ENCODE results near the gene CLBA1.

The CLBA1 gene

DNA sequence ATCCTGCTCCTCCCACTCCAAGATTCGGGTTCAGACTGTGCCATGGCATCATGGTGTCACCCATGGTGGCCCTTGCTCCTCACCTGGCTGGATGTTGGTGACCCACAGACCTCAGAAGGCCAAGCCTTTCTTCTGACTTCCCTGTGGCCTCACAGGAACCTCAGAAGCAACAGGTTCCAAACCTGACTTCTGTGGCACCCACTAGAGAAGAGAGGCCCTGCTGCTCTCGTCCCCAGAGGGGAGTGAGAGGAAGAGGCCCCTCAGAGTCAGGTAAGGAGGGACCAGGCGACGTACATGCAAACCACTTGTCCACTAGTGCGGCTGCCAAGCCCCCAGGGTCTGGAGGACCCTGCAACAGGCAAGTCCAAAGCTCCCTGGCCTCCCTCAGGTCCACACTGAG, 10.4 kb downstream of the CLBA1 start:
- Histone ChIP-seq H3K4me1 (ENCODE audit: control insufficient read depth, insufficient read depth, low read length) (no peaks in the 10 kb centered on the region), H3K36me3 (ENCODE audit: control insufficient read depth in 2 of 2, insufficient read depth in 2 of 2, low read length in 2 of 2) (peaks cover 6 to 22% of the 10 kb centered on the region in 2 donors), H3K9ac (ENCODE audit: low read length in 2 of 2) (no peak overlapping the region), H3K27me3 (ENCODE audit: control insufficient read depth in 1 of 2, insufficient read depth in 2 of 2, low read length in 2 of 2) (no peaks in the 10 kb centered on the region), H3K4me3 (ENCODE audit: low read length in 2 of 2) (no peak overlapping the region), H3K9me3 (ENCODE audit: control insufficient read depth in 2 of 2, low read length in 2 of 2) (no peaks in the 10 kb centered on the region), H3K27ac (ENCODE audit: low read length) (no peak overlapping the region)

DNA sequence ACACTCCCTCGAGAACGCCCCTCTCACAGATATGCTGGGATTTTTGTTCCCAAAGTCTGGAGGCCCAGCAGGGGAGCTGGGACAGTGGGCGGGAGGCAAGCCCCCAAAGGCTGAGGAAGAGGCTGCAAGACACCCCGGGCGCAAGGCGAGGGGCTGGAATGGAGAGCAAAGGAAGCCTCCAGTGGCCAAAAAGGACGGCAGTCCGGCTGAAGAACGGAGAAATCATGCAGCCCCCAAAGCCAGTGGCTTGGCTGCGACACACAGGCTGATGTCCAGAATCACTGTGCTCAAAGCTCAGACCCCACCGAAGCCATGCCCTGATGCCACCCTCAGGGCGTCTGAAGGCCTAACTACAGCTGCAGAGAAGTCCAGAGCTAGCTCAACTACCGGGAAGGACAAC, 10.9 kb downstream of the CLBA1 start:
- no peaks in the 10 kb centered on the region for H3K9me3 ChIP-seq (ENCODE audit: control insufficient read depth in 2 of 2, low read length in 2 of 2)
- no peaks in the 10 kb centered on the region for H3K27me3 ChIP-seq (ENCODE audit: control insufficient read depth in 1 of 2, insufficient read depth in 2 of 2, low read length in 2 of 2)
- H3K27ac ChIP-seq (ENCODE audit: low read length), result no peak overlapping the region
- no peak overlapping the region for H3K9ac ChIP-seq (ENCODE audit: low read length in 2 of 2)
- H3K4me3 ChIP-seq (ENCODE audit: low read length in 2 of 2), result no peak overlapping the region
- no peaks in the 10 kb centered on the region for H3K4me1 ChIP-seq (ENCODE audit: control insufficient read depth, insufficient read depth, low read length)
- peaks cover 6 to 21% of the 10 kb centered on the region in 2 donors for H3K36me3 ChIP-seq (ENCODE audit: control insufficient read depth in 2 of 2, insufficient read depth in 2 of 2, low read length in 2 of 2)

DNA sequence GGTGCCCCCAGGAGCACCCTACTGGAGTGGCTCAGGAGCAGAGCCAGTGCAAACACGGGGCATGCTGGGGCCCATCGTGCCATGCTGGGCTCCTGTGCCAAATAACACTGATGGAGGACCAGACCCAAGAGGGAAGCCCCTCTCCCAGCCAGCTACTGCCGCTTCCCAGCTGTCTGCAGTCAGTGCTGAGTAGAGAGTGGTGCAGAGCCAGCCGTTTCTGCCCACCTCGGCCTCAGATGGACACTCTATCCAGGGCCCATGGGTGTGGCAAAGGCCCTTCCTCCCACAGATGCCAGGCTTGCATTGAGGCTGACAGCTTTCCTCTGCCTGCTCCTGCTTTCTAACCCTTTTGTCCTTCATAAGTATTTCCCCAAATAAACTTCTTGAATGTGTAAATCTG, 13.2 kb downstream of the CLBA1 start:
- no peak overlapping the region for H3K9ac ChIP-seq (ENCODE audit: low read length in 2 of 2)
- no peak overlapping the region for H3K27ac ChIP-seq (ENCODE audit: low read length)
- no peak overlapping the region for H3K4me3 ChIP-seq (ENCODE audit: low read length in 2 of 2)
- H3K36me3 ChIP-seq (ENCODE audit: control insufficient read depth in 2 of 2, insufficient read depth in 2 of 2, low read length in 2 of 2), result peaks cover 4 to 8% of the 10 kb centered on the region in 2 donors
- H3K9me3 ChIP-seq (ENCODE audit: control insufficient read depth in 2 of 2, low read length in 2 of 2), result no peaks in the 10 kb centered on the region
- no peaks in the 10 kb centered on the region for H3K4me1 ChIP-seq (ENCODE audit: control insufficient read depth, insufficient read depth, low read length)
- no peaks in the 10 kb centered on the region for H3K27me3 ChIP-seq (ENCODE audit: control insufficient read depth in 1 of 2, insufficient read depth in 2 of 2, low read length in 2 of 2)

DNA sequence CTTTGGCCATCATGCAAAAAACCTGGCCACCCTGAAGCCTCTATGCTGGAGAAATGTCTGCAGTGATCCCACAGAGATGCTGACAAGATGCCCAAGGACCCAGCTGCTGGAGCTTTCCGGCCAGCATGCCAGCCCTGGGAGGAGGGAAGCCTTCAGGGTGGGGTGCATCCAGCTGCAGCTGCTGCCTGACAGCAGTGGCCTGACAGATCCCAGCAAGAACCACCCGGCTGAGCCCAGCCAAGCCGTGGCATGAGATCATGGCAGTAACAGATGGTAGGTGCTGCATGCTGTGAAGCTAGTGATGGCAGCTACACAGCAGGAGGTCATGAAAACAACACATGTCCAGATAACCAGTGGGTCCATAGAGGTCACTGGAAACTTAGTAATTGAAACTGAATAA, 13.8 kb downstream of the CLBA1 start:
- H3K4me1 ChIP-seq (ENCODE audit: control insufficient read depth, insufficient read depth, low read length), result no peaks in the 10 kb centered on the region
- no peaks in the 10 kb centered on the region for H3K27me3 ChIP-seq (ENCODE audit: control insufficient read depth in 1 of 2, insufficient read depth in 2 of 2, low read length in 2 of 2)
- no peak overlapping the region for H3K27ac ChIP-seq (ENCODE audit: low read length)
- H3K9ac ChIP-seq (ENCODE audit: low read length in 2 of 2), result no peak overlapping the region
- peaks cover 4 to 7% of the 10 kb centered on the region in 2 donors for H3K36me3 ChIP-seq (ENCODE audit: control insufficient read depth in 2 of 2, insufficient read depth in 2 of 2, low read length in 2 of 2)
- no peaks in the 10 kb centered on the region for H3K9me3 ChIP-seq (ENCODE audit: control insufficient read depth in 2 of 2, low read length in 2 of 2)
- H3K4me3 ChIP-seq (ENCODE audit: low read length in 2 of 2), result no peak overlapping the region

DNA sequence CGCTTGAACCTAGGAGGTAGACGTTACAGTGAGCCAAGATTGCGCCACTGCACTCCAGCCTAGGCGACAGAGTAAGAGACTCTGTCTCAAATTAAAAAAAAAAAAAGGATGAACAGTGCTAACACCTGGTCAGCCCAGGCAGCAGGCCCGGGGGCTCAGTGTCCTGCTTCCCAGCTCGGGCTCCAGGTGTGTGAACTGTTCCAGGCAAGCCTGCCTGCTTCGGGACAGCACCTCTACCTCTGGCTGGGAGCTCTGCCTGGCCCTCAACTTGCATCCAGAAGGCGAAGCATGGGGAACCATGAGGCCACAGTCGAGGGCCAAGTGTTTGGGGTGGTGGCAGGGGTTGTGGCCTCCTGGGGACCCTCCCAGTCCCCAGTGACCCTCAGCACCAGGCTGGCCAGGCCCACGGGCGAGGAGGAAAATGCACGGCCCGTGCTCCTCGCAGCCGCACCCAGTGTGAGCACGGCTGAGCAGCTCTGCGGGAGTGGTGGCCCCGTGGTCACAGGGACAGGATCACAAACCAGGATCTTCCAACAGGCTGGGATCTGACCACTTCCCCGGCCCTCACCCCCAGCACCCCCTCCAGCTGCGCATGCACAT, 19.8 kb downstream of the CLBA1 start:
- Histone ChIP-seq H3K9ac (ENCODE audit: low read length in 2 of 2) (no peak overlapping the region), H3K9me3 (ENCODE audit: control insufficient read depth in 2 of 2, low read length in 2 of 2) (no peaks in the 10 kb centered on the region), H3K4me3 (ENCODE audit: low read length in 2 of 2) (no peak overlapping the region), H3K27me3 (ENCODE audit: control insufficient read depth in 1 of 2, insufficient read depth in 2 of 2, low read length in 2 of 2) (no peaks in the 10 kb centered on the region), H3K36me3 (ENCODE audit: control insufficient read depth in 2 of 2, insufficient read depth in 2 of 2, low read length in 2 of 2) (peaks cover 0 to 3% of the 10 kb centered on the region in 2 donors), H3K4me1 (ENCODE audit: control insufficient read depth, insufficient read depth, low read length) (peaks cover 5% of the 10 kb centered on the region), H3K27ac (ENCODE audit: low read length) (no peak overlapping the region)

DNA sequence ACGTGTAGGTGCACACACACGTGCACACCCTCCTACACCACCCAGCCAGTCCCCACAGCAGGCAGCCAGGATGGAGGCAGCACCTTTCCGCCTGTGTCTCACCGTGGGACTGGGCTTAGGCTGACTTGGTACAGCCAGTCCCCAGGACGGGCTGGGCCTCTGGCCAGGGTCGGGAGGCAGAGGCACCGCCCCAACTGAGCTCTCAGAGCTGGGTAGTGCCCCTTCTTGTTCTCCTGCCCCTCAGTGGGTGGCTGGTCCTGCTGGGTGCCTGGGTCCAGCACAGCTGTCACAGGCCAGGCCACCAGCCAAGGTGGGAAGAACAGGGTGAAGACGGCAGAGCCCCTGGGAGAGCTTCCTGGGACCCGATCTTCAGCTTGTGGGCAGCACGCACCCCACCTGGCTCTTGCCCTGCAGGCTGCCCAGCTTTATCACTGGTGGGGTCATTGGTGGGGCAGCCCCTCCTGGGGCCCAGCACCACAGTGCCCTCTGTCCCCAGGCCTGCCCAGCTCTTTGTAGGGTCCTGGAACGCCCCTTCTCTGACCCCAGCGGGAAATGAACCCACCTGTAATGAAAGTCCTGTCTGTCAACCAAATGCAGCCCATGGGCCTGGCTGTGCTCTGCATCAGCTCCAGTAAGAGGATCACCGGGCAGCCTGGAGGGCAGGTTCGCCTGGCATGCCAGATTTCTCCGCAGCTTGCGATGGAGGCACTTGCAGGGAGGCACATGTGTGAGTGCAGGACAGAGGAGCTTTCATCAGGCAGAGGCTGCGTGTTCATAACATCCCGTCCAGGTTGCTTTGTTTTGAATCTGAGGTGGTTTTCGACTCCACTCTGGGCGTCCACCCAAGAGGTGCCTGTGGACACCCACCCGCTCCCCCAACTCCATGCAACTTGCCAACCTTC, 20.6 kb downstream of the CLBA1 start:
- peaks cover 11% of the 10 kb centered on the region for H3K4me1 ChIP-seq (ENCODE audit: control insufficient read depth, insufficient read depth, low read length)
- no peaks in the 10 kb centered on the region for H3K9me3 ChIP-seq (ENCODE audit: control insufficient read depth in 2 of 2, low read length in 2 of 2)
- no peaks in the 10 kb centered on the region for H3K27me3 ChIP-seq (ENCODE audit: control insufficient read depth in 1 of 2, insufficient read depth in 2 of 2, low read length in 2 of 2)
- no peak overlapping the region for H3K9ac ChIP-seq (ENCODE audit: low read length in 2 of 2)
- H3K36me3 ChIP-seq (ENCODE audit: control insufficient read depth in 2 of 2, insufficient read depth in 2 of 2, low read length in 2 of 2), result peaks cover 3% of the 10 kb centered on the region in 2 donors
- H3K4me3 ChIP-seq (ENCODE audit: low read length in 2 of 2), result no peak overlapping the region
- no peak overlapping the region for H3K27ac ChIP-seq (ENCODE audit: low read length)

DNA sequence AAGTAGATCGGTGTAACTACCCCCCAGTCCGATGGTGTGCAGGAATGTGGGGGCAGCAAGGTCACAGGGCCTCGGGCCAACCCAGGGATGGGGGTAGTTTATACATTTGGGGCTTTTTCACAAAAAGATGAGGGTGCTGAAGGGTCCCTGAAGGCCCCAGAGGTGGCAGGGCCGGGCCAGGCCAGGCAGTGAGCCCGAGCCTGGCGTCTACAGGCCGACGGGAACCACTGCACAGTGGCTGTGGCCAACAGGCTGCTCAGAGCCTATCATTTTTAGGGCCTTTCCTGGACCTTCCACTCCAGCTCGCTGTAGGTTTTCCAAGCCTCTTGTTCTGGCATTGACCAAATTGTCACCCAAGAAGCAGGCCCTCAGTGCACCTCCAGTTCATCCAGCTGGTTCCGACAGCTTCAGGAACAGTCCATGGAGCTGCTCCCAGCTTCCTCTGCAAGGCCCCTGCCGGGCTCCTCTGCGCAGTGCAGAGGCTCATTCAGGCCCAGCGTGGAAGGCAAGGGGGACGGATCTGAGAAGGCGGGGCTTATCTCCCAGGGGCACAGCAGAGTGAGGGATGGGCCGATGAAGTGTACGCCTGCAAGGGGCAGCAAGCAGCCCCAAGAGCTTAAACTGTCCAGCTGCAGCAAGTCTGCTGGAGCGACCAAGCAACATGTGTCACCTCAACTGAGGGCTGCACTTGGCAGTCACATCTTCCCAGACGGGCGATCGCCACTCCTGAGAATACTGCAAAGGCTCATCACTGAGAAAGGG, 21.4 kb downstream of the CLBA1 start:
- Histone ChIP-seq H3K27me3 (ENCODE audit: control insufficient read depth in 1 of 2, insufficient read depth in 2 of 2, low read length in 2 of 2) (no peaks in the 10 kb centered on the region), H3K4me3 (ENCODE audit: low read length in 2 of 2) (no peak overlapping the region), H3K9me3 (ENCODE audit: control insufficient read depth in 2 of 2, low read length in 2 of 2) (no peaks in the 10 kb centered on the region), H3K27ac (ENCODE audit: low read length) (no peak overlapping the region), H3K4me1 (ENCODE audit: control insufficient read depth, insufficient read depth, low read length) (peaks cover 20% of the 10 kb centered on the region), H3K9ac (ENCODE audit: low read length in 2 of 2) (no peak overlapping the region), H3K36me3 (ENCODE audit: control insufficient read depth in 2 of 2, insufficient read depth in 2 of 2, low read length in 2 of 2) (peaks cover 3% of the 10 kb centered on the region in 2 donors)

DNA sequence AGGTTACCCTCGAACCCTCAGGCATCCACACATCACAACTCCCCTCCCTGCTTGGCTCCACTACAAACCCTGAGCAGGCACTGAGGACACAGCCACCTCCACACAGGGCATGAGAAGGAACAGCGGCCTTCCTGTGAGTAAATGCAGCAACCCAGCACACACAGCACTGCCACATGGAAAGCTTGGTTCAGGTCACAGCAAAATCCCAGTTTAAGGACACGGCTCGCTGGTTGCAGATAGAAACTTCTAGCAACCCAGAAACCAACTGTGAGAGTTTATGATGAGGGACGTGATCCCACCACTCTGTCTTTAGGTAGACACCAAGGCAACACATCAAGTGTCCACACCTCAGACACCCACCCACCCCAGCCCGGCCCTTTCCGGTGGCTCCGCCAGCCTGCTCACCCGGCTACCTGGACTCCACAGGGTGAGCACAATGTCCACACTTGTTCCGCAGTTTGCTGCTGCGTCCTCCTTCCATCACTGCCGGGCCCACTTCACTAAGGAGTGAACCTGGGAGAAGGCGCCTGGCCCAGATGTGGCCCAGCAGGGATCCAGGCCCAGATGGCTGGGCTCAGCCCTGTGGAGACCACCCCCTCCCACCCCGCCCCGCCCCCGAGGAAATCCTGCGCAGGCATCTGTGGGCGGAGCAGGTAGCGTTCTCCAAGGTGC, 22.1 kb downstream of the CLBA1 start:
- no peaks in the 10 kb centered on the region for H3K9me3 ChIP-seq (ENCODE audit: control insufficient read depth in 2 of 2, low read length in 2 of 2)
- no peak overlapping the region for H3K27ac ChIP-seq (ENCODE audit: low read length)
- H3K27me3 ChIP-seq (ENCODE audit: control insufficient read depth in 1 of 2, insufficient read depth in 2 of 2, low read length in 2 of 2), result no peaks in the 10 kb centered on the region
- peaks cover 27% of the 10 kb centered on the region for H3K4me1 ChIP-seq (ENCODE audit: control insufficient read depth, insufficient read depth, low read length)
- no peak overlapping the region for H3K9ac ChIP-seq (ENCODE audit: low read length in 2 of 2)
- peaks cover 3% of the 10 kb centered on the region in 2 donors for H3K36me3 ChIP-seq (ENCODE audit: control insufficient read depth in 2 of 2, insufficient read depth in 2 of 2, low read length in 2 of 2)
- no peak overlapping the region for H3K4me3 ChIP-seq (ENCODE audit: low read length in 2 of 2)

DNA sequence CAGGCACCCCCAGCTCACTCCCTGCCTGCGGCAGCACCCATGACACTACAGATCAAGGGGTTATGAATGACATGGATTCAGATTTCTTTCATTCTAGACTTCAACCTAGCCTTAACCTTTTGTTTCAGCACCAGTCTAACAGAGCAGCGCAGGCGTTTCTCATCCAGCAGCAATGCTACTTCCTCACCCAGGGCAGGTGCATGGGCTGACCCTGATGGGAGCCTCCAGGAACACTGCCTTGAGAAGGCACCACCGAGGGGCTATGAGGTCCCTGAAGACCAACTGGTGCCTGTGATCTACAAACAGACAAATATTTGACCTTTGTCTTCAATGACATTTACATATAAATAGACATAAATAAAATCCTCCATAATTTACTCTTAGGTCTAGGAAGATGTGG, 24.5 kb downstream of the CLBA1 start:
- Histone ChIP-seq H3K4me1 (ENCODE audit: control insufficient read depth, insufficient read depth, low read length) (peaks cover 37% of the 10 kb centered on the region), H3K27me3 (ENCODE audit: control insufficient read depth in 1 of 2, insufficient read depth in 2 of 2, low read length in 2 of 2) (no peaks in the 10 kb centered on the region), H3K9ac (ENCODE audit: low read length in 2 of 2) (no peak overlapping the region), H3K27ac (ENCODE audit: low read length) (peak overlapping the region; percentile 75), H3K36me3 (ENCODE audit: control insufficient read depth in 2 of 2, insufficient read depth in 2 of 2, low read length in 2 of 2) (peaks cover 3% of the 10 kb centered on the region in 2 donors), H3K4me3 (ENCODE audit: low read length in 2 of 2) (no peak overlapping the region), H3K9me3 (ENCODE audit: control insufficient read depth in 2 of 2, low read length in 2 of 2) (no peaks in the 10 kb centered on the region)

DNA sequence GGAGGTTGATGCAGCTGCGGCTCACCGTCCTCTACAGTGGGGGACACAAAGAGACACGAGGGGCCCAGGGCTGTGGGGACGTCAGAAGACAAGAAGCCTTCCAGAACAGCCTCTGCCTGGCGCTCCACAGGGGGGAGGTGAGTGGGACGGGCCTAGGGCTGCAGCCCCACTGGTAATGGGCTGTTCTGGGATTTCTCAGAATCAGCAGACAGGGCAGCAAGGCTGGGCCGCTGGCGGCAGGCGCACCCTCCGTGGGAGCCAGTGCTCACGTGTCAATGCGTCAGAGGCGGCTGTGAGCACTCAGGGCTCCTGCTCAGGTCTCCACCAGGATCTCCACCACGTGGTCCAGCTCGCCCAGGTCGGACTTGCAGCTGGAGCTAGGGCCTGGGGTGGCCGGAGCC, 25.3 kb downstream of the CLBA1 start:
- Histone ChIP-seq H3K4me1 (ENCODE audit: control insufficient read depth, insufficient read depth, low read length) (peaks cover 37% of the 10 kb centered on the region), H3K36me3 (ENCODE audit: control insufficient read depth in 2 of 2, insufficient read depth in 2 of 2, low read length in 2 of 2) (peaks cover 3% of the 10 kb centered on the region in 2 donors), H3K27ac (ENCODE audit: low read length) (peak overlapping the region; percentile 75), H3K9me3 (ENCODE audit: control insufficient read depth in 2 of 2, low read length in 2 of 2) (no peaks in the 10 kb centered on the region), H3K9ac (ENCODE audit: low read length in 2 of 2) (no peak overlapping the region), H3K27me3 (ENCODE audit: control insufficient read depth in 1 of 2, insufficient read depth in 2 of 2, low read length in 2 of 2) (no peaks in the 10 kb centered on the region), H3K4me3 (ENCODE audit: low read length in 2 of 2) (no peak overlapping the region)

All from stomach smooth muscle (tissue), 2 donors.